Mesenteric fat pad (tissue), 1 donor: ENCODE data around the gene DCP1B. TPM values are rescaled to one million over a fixed set of nuclear protein-coding genes. Genes with fewer than 3 reads are reported as not detected.

ENCODE experiments used
- DNase-seq: peaks from one replicate; pipeline ENCODE4 v3.0.0-alpha.2; 2020; ENCODE audit warnings: low spot score
- long read RNA-seq: library from polyadenylated mRNA; unstranded; transcript quantifications from one replicate; pipeline ENCODE4 v2.0.0, GENCODE V29; 2020
- total RNA-seq: library from RNA; stranded (reverse); fragmentation: NEBNext Ultra II Directional; extraction: Animal tissue kit (Norgen Biotek cat#: 25700); gene quantifications from one replicate; pipeline ENCODE4 v1.2.1, GENCODE V29; 2021
- donor health status: DM: yes; HTN: yes; CAD: no.

DCP1B gene
- 8.0 TPM for total RNA-seq
- long read RNA-seq, transcript DCP1B-201 (9 exons, 2,086 nt) = major isoform, 14 of 20 reads
- long read RNA-seq, partial matches to known transcripts = 4 of 20 reads
- long read RNA-seq, other reads (novel, unspliced or antisense) = 1 of 20 reads

GRCh38 chr12:2004113-2004929 lies at the start of gene DCP1B:
Gene DCP1B (minus strand): TSS chr12:2004457. CDS start chr12:2004431, 26 bp downstream.
- DNase-seq = peak; percentile 98

- peak; percentile 72 for DNase-seq
Measured at GRCh38 chr12:2053691-2054090, 49.4 kb upstream of the DCP1B start.

GRCh38 chr12:2052826-2053678 lies 48.8 kb upstream of the DCP1B start, which contains the start of gene CACNA1C:
Gene CACNA1C (plus strand): TSS chr12:2052987. CDS start chr12:2053563, 576 bp downstream.
- peak; percentile 81 for DNase-seq

GRCh38 chr12:2051700-2052621 lies 47.7 kb upstream of the DCP1B start:
- peak; percentile 69 for DNase-seq

GRCh38 chr12:2049604-2050540 lies 45.6 kb upstream of the DCP1B start:
- DNase-seq = no peak

GRCh38 chr12:2047752-2048151 lies 43.5 kb upstream of the DCP1B start:
- peak; percentile 22 for DNase-seq

GRCh38 chr12:2046957-2047356 lies 42.7 kb upstream of the DCP1B start:
- DNase-seq = no peak

GRCh38 chr12:2044165-2044564 lies 39.9 kb upstream of the DCP1B start:
- peak; percentile 35 for DNase-seq

- DNase-seq = no peak
Measured at GRCh38 chr12:2043054-2043453, 38.8 kb upstream of the DCP1B start.

- no peak for DNase-seq
Measured at GRCh38 chr12:2039034-2039433, 34.8 kb upstream of the DCP1B start.

- DNase-seq = no peak
Measured at GRCh38 chr12:2035431-2036055, 31.3 kb upstream of the DCP1B start.

GRCh38 chr12:2034633-2035430 lies 30.6 kb upstream of the DCP1B start:
- DNase-seq = peak; percentile 96

- DNase-seq = no peak
Measured at GRCh38 chr12:2032506-2032905, 28.2 kb upstream of the DCP1B start.

- no peak for DNase-seq
Measured at GRCh38 chr12:2029851-2030250, 25.6 kb upstream of the DCP1B start.

GRCh38 chr12:2027351-2027750 lies 23.1 kb upstream of the DCP1B start:
- no peak for DNase-seq

GRCh38 chr12:2023365-2023764 lies 19.1 kb upstream of the DCP1B start:
- no peak for DNase-seq

GRCh38 chr12:2020511-2020910 lies 16.3 kb upstream of the DCP1B start:
- DNase-seq = no peak

GRCh38 chr12:2019126-2019525 lies 14.9 kb upstream of the DCP1B start:
- no peak for DNase-seq
